ENCODE measurements around the gene RNF182. TPM values are rescaled to one million over a fixed set of nuclear protein-coding genes. Genes with fewer than 3 reads are reported as not detected.

RNF182 gene
- total and polyA plus RNA-seq, 9 donors: 0.32 to 1.1 (median 0.59) TPM

DNA sequence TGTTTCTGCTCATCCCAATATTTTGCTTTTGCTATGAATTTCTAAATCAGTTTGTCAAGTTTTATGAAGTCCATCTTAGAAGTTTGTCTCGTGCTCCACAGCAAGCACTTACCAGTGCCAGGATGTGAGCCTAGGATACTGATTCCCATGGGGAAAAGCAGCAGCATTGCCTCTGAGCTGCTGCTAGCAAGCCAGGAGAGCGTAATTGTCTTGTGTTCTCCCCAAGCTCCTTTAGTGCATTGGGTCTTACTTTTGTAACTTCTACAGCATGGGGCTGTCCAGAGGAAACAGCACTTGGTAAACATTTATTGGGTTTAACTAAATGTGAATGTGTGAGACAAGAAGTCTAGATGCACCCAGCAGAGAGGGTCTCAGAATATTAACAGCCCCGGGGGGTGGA, 76.1 kb downstream of the RNF182 start:
- WGBS (ENCODE audit: insufficient coverage): 63% methylated on average over 1 of the region's 3 CpGs
- no peaks in the 10 kb centered on the region for H3K36me3 ChIP-seq (ENCODE audit: control insufficient read depth, insufficient read depth, low read length)
- DNase-seq: peak; percentile 17
- no peaks in the 10 kb centered on the region for H3K9me3 ChIP-seq (replicated peaks; ENCODE audit: control insufficient read depth, low read depth, low read length)
- H3K4me1 ChIP-seq (ENCODE audit: control insufficient read depth, insufficient read depth, low read length): no peaks in the 10 kb centered on the region
- H3K4me3 ChIP-seq (ENCODE audit: low read length): no peak overlapping the region
- no peak overlapping the region for H3K27ac ChIP-seq (ENCODE audit: low read length)
- H3K27me3 ChIP-seq (ENCODE audit: control insufficient read depth, insufficient read depth, low read length): no peaks in the 10 kb centered on the region

GRCh38 chr6:14001329-14002012, 76.7 kb downstream of the RNF182 start:
- Histone ChIP-seq H3K27me3 (ENCODE audit: control insufficient read depth, insufficient read depth, low read length) (no peaks in the 10 kb centered on the region), H3K9me3 (replicated peaks; ENCODE audit: control insufficient read depth, low read depth, low read length) (no peaks in the 10 kb centered on the region), H3K4me3 (ENCODE audit: low read length) (no peak overlapping the region), H3K27ac (ENCODE audit: low read length) (no peak overlapping the region), H3K36me3 (ENCODE audit: control insufficient read depth, insufficient read depth, low read length) (no peaks in the 10 kb centered on the region), H3K4me1 (ENCODE audit: control insufficient read depth, insufficient read depth, low read length) (no peaks in the 10 kb centered on the region)
- DNase-seq: peak; percentile 25
- 80% methylated on average over 6 of the region's 13 CpGs for WGBS (ENCODE audit: insufficient coverage)

DNA sequence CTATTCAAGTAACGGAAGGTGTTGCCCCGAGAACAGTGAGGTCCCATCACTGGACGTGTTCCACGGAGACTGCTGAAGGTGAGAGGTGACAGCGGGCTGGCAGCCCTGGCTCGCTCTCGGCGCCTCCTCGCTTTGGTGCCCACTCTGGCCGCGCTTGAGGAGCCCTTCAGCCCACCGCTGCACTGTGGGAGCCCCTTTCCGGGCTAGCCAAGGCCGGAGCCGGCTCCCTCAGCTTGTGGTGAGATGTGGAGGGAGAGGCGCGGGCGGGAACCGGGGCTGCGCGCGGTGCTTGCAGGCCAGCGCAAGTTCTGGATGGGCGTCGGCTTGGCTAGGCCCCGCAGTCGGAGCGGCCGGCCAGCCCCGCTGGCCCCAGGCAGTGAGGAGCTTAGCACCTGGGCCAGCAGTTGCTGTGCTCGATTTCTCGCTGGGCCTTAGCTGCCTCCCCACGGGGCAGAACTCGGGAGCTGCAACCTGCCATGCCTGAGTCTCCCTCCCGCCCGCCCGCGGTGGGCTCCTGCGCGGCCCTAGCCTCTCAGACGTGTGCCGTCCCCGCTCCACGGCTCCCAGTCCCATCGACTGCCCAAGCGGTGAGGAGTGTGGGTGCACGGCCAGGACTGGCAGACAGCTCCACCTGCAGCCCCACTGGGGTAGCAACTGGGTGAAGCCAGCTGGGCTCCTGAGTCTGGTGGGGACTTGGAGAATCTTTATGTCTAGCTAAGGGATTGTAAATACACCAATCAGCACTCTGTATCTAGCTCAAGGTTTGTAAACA, 77.6 kb downstream of the RNF182 start:
- H3K27ac ChIP-seq (ENCODE audit: low read length): no peak overlapping the region
- H3K4me3 ChIP-seq (ENCODE audit: low read length): no peak overlapping the region
- no peaks in the 10 kb centered on the region for H3K9me3 ChIP-seq (replicated peaks; ENCODE audit: control insufficient read depth, low read depth, low read length)
- no peak for DNase-seq
- no peaks in the 10 kb centered on the region for H3K27me3 ChIP-seq (ENCODE audit: control insufficient read depth, insufficient read depth, low read length)
- no peaks in the 10 kb centered on the region for H3K36me3 ChIP-seq (ENCODE audit: control insufficient read depth, insufficient read depth, low read length)
- no peaks in the 10 kb centered on the region for H3K4me1 ChIP-seq (ENCODE audit: control insufficient read depth, insufficient read depth, low read length)
- WGBS (ENCODE audit: insufficient coverage): 95% methylated on average over 47 of the region's 47 CpGs

DNA sequence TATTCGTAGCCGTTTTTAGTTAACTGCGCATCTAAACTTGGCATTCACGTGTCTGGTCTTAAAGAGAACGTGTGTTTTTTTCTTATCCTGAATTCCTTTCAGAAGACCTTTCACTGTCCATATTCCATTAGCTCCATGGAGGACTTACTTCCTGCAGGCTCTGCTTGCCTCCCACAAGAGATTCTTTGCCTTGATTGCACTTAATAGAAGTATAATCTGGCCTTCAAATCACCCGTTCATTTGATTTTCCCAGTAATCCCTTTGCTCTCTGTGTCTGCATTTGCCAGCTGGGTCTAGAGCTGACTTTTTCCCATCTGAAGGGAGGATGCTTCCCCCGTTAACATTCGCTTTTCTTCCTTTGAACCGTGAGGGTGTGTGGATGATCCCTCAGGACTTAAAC, 79.5 kb downstream of the RNF182 start:
- Histone ChIP-seq H3K27ac (ENCODE audit: low read length) (no peak overlapping the region), H3K9me3 (replicated peaks; ENCODE audit: control insufficient read depth, low read depth, low read length) (no peaks in the 10 kb centered on the region), H3K36me3 (ENCODE audit: control insufficient read depth, insufficient read depth, low read length) (no peaks in the 10 kb centered on the region), H3K4me3 (ENCODE audit: low read length) (no peak overlapping the region), H3K4me1 (ENCODE audit: control insufficient read depth, insufficient read depth, low read length) (no peaks in the 10 kb centered on the region), H3K27me3 (ENCODE audit: control insufficient read depth, insufficient read depth, low read length) (no peaks in the 10 kb centered on the region)
- DNase-seq: no peak
- WGBS (ENCODE audit: insufficient coverage): 66% methylated on average over 7 of the region's 9 CpGs

DNA sequence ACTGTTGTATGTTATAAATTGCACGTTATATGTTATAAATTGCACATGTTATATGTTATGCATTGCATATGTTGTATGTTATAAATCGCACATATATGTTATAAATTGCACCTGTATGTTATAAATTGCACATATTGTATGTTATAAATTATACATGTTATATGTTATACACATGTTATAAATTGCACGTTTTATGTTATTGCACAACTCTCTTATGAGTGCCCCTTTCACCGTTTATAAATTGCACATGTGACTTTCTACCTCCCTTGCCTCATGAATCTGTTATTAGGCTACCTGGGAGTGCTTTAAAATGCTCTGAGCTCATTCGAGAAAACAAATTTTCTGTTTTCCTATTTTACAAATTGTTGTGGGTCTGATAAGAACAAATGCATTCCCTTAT, 84.1 kb downstream of the RNF182 start:
- Histone ChIP-seq H3K4me3 (ENCODE audit: low read length) (no peak overlapping the region), H3K9me3 (replicated peaks; ENCODE audit: control insufficient read depth, low read depth, low read length) (no peaks in the 10 kb centered on the region), H3K4me1 (ENCODE audit: control insufficient read depth, insufficient read depth, low read length) (no peaks in the 10 kb centered on the region), H3K27me3 (ENCODE audit: control insufficient read depth, insufficient read depth, low read length) (no peaks in the 10 kb centered on the region), H3K27ac (ENCODE audit: low read length) (no peak overlapping the region), H3K36me3 (ENCODE audit: control insufficient read depth, insufficient read depth, low read length) (no peaks in the 10 kb centered on the region)
- DNase-seq: no peak
- 60% methylated on average over 1 of the region's 5 CpGs for WGBS (ENCODE audit: insufficient coverage)

DNA sequence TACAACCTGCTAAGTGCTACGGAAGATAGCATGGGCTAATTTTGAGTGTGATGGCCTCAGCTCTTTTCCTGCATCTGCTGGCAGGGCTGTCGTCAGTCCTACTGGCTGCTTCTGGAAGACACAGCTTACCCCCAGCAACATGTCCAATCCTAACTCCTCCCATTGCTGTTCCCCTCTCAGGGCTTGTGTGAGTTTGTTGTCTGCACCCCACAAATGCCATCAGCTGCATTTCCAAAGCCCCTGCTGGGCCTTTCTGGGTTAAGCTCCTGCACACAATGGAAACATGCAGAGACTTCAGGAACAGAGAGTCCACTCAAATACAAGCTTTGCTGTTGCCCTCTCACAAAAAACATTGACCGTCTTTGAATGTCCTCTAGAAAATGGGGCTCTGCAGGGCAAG, 84.7 kb downstream of the RNF182 start:
- 63% methylated on average over 2 of the region's 3 CpGs for WGBS (ENCODE audit: insufficient coverage)
- no peak overlapping the region for H3K4me3 ChIP-seq (ENCODE audit: low read length)
- no peaks in the 10 kb centered on the region for H3K4me1 ChIP-seq (ENCODE audit: control insufficient read depth, insufficient read depth, low read length)
- no peak for DNase-seq
- H3K9me3 ChIP-seq (replicated peaks; ENCODE audit: control insufficient read depth, low read depth, low read length): no peaks in the 10 kb centered on the region
- H3K36me3 ChIP-seq (ENCODE audit: control insufficient read depth, insufficient read depth, low read length): no peaks in the 10 kb centered on the region
- no peaks in the 10 kb centered on the region for H3K27me3 ChIP-seq (ENCODE audit: control insufficient read depth, insufficient read depth, low read length)
- H3K27ac ChIP-seq (ENCODE audit: low read length): no peak overlapping the region

DNA sequence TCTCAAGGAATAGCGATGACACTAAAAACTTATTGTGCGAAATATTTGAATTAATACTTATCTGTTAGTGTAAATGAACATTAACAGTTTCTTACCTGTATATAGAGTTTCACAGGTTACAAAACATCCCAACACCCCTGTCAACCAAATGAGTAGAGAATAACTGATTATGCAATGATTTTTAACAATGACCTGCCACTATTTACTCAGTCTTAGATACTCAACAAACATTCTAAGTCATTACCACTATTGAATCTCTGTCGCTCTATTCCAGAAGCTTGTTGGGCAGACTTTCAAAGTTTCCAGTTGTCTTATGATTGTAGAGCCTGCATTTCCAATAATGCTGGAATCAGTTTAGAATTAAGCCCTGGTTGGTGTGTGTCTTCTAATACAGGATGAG, 85.5 kb downstream of the RNF182 start:
- no peaks in the 10 kb centered on the region for H3K4me1 ChIP-seq (ENCODE audit: control insufficient read depth, insufficient read depth, low read length)
- DNase-seq: no peak
- WGBS (ENCODE audit: insufficient coverage): no CpG with 5 or more reads among the region's 3 CpGs
- H3K27ac ChIP-seq (ENCODE audit: low read length): no peak overlapping the region
- no peaks in the 10 kb centered on the region for H3K27me3 ChIP-seq (ENCODE audit: control insufficient read depth, insufficient read depth, low read length)
- no peaks in the 10 kb centered on the region for H3K9me3 ChIP-seq (replicated peaks; ENCODE audit: control insufficient read depth, low read depth, low read length)
- no peaks in the 10 kb centered on the region for H3K36me3 ChIP-seq (ENCODE audit: control insufficient read depth, insufficient read depth, low read length)
- no peak overlapping the region for H3K4me3 ChIP-seq (ENCODE audit: low read length)

DNA sequence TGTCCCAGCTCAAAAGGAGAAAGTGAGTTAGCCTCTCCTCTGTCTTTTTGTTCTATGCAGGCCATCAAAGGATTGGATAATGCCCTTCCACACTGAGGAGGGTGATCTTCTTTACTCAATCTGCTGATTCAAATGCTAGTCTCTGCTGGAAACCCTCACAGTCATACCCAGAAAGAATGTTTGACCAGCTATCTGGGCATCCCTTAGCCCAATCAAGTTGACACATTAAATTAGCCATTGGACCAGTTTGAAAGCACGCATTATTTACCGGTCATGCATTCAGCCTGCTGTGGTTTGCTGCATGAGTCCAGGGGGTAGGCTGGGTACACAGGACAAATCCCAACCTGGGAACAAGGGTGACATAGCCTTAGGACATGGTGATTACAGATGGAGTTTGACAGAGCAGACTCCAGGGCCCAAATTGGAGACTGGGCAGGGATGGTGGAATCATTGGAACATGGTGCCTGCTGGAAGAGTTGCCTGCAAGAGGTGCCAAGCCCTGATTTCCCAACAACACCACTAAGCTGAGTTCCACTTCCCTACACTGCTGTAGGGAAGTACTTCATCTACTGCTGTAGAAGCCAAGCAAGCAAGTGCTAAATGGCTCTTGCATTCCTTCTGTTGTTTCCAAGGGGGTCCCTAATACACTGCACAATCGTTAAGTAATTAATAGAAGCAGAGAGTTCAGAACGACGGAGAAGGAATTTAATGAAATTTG, 87.7 kb downstream of the RNF182 start:
- Histone ChIP-seq H3K9me3 (replicated peaks; ENCODE audit: control insufficient read depth, low read depth, low read length) (no peaks in the 10 kb centered on the region), H3K4me3 (ENCODE audit: low read length) (no peak overlapping the region), H3K36me3 (ENCODE audit: control insufficient read depth, insufficient read depth, low read length) (no peaks in the 10 kb centered on the region), H3K4me1 (ENCODE audit: control insufficient read depth, insufficient read depth, low read length) (no peaks in the 10 kb centered on the region), H3K27ac (ENCODE audit: low read length) (no peak overlapping the region), H3K27me3 (ENCODE audit: control insufficient read depth, insufficient read depth, low read length) (no peaks in the 10 kb centered on the region)
- 94% methylated on average over 2 of the region's 5 CpGs for WGBS (ENCODE audit: insufficient coverage)
- no peak for DNase-seq

GRCh38 chr6:14015964-14016363, 91.2 kb downstream of the RNF182 start:
- no peak for DNase-seq
- H3K36me3 ChIP-seq (ENCODE audit: control insufficient read depth, insufficient read depth, low read length): no peaks in the 10 kb centered on the region
- H3K27me3 ChIP-seq (ENCODE audit: control insufficient read depth, insufficient read depth, low read length): no peaks in the 10 kb centered on the region
- H3K4me3 ChIP-seq (ENCODE audit: low read length): no peak overlapping the region
- no peaks in the 10 kb centered on the region for H3K4me1 ChIP-seq (ENCODE audit: control insufficient read depth, insufficient read depth, low read length)
- no peak overlapping the region for H3K27ac ChIP-seq (ENCODE audit: low read length)
- WGBS (ENCODE audit: insufficient coverage): 78% methylated on average over 5 of the region's 5 CpGs
- H3K9me3 ChIP-seq (replicated peaks; ENCODE audit: control insufficient read depth, low read depth, low read length): no peaks in the 10 kb centered on the region

- no peak for DNase-seq
- Histone ChIP-seq H3K9me3 (replicated peaks; ENCODE audit: control insufficient read depth, low read depth, low read length) (no peaks in the 10 kb centered on the region), H3K27me3 (ENCODE audit: control insufficient read depth, insufficient read depth, low read length) (no peaks in the 10 kb centered on the region), H3K36me3 (ENCODE audit: control insufficient read depth, insufficient read depth, low read length) (no peaks in the 10 kb centered on the region), H3K27ac (ENCODE audit: low read length) (no peak overlapping the region), H3K4me1 (ENCODE audit: control insufficient read depth, insufficient read depth, low read length) (no peaks in the 10 kb centered on the region), H3K4me3 (ENCODE audit: low read length) (no peak overlapping the region)
- 82% methylated on average over 10 of the region's 12 CpGs for WGBS (ENCODE audit: insufficient coverage)
Measured at GRCh38 chr6:14016432-14016831, 91.7 kb downstream of the RNF182 start.

Data from muscle of leg (tissue), 11 donors.